Transverse colon (tissue), 4 donors: Measurements from ENCODE around the gene TRUB1.

Experiments used
- POLR2A ChIP-seq: fragments of 450-650 bp; IDR thresholded peaks from one replicate; pipeline ENCODE4 v1.6.1; 2016; ENCODE audit warnings: antibody characterized with exemption, mild to moderate bottlenecking, moderate library complexity
- POLR2AphosphoS5 ChIP-seq, 3 donors: sonication (generic); formaldehyde crosslinking; IDR thresholded peaks; one replicate each; pipeline ENCODE4 v1.6.1; 2016; ENCODE audit warnings: antibody characterized with exemption in 3 of 3
- TF ChIP-seq, protein P1 (sequence below), 5 experiments: fragments of 200-600 bp in 3 of 5; fragments of 450-650 bp in 2 of 5; sonication (generic) in 3 of 5; IDR thresholded peaks; 1 replicate in 2 of 5; 2 replicates in 3 of 5; pipeline ENCODE4 v1.5.1; 2016 to 2017; ENCODE audit warnings: antibody characterized with exemption in 5 of 5, inconsistent platforms in 3 of 5, mild to moderate bottlenecking in 2 of 5, moderate library complexity in 1 of 5

DNA sequence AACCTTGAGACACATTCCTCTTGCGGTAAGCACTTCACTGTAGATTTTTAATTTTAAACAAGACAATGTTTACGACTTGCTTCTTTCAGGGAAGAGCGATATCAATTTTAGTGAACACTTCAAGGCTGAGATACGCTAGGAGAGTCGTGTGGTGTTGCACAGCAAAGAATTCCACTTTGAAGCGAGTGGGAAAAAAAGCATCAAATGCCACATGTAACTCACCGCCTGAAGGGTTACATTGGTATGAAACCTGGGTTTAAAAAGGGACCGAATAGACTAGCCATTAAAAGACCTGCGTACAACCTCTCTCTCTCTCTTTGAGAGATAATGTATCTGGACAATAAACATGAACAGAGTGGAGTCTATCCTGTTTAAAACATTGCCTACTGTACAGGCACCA lies 86.4 kb downstream of the TRUB1 start:
- TF ChIP-seq, protein P1, sequence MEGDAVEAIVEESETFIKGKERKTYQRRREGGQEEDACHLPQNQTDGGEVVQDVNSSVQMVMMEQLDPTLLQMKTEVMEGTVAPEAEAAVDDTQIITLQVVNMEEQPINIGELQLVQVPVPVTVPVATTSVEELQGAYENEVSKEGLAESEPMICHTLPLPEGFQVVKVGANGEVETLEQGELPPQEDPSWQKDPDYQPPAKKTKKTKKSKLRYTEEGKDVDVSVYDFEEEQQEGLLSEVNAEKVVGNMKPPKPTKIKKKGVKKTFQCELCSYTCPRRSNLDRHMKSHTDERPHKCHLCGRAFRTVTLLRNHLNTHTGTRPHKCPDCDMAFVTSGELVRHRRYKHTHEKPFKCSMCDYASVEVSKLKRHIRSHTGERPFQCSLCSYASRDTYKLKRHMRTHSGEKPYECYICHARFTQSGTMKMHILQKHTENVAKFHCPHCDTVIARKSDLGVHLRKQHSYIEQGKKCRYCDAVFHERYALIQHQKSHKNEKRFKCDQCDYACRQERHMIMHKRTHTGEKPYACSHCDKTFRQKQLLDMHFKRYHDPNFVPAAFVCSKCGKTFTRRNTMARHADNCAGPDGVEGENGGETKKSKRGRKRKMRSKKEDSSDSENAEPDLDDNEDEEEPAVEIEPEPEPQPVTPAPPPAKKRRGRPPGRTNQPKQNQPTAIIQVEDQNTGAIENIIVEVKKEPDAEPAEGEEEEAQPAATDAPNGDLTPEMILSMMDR (IDR thresholded peaks at IDR 0.05): no peak
- TF ChIP-seq POLR2AphosphoS5 (IDR thresholded peaks at IDR 0.05) (no peak), POLR2A (no peak)
